ENCODE results near the gene CAGE1.

CAGE1 gene

DNA sequence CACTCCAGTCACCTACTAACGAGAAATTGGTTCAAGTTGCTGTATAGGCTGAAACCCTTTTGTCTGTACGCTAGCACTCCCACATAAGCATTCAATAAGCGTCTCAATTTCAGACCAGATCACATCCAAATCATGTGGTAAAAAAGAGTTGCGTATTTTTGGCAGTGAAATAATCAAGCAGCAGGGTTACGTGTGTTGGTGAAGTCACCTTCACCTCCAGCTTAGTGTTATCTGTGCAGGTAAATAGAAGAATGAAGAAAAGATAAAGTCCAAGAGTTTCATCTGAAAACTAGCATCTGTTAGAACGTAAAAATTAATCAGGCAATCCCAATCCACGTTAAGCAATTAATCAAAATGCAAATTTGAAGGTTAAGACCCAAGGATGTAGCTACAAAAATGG lies 87.8 kb downstream of the CAGE1 start:
- DNase-seq = no peak

- DNase-seq = no peak
Observed at GRCh38 chr6:7300926-7301325, 88.6 kb downstream of the CAGE1 start.

- DNase-seq = no peak
Observed at GRCh38 chr6:7298113-7298512, 91.4 kb downstream of the CAGE1 start.

GRCh38 chr6:7296602-7297001 lies 92.9 kb downstream of the CAGE1 start:
- no peak for DNase-seq

GRCh38 chr6:7295916-7296315 lies 93.6 kb downstream of the CAGE1 start:
- DNase-seq = no peak

- no peak for DNase-seq
Observed at GRCh38 chr6:7292596-7293255, 96.8 kb downstream of the CAGE1 start.

DNA sequence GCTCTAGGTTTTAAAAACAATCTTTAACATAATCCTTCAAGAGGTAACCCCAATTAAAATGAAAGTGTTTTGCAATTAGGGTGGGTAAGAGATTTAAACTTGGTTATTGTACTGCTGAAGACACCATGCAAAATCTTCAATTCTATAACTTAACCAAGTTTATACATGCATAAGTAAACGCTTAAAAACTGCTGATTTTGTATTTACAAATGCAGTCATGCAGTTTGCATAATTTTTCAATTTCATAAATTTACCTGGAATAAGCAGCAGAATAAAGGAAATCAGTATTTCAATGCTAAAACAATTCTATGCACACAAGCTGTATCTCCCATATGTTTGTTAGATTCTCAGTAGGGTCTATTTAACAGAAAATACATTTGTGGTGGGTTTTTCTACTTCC lies 99.5 kb downstream of the CAGE1 start:
- no peak for DNase-seq

DNA sequence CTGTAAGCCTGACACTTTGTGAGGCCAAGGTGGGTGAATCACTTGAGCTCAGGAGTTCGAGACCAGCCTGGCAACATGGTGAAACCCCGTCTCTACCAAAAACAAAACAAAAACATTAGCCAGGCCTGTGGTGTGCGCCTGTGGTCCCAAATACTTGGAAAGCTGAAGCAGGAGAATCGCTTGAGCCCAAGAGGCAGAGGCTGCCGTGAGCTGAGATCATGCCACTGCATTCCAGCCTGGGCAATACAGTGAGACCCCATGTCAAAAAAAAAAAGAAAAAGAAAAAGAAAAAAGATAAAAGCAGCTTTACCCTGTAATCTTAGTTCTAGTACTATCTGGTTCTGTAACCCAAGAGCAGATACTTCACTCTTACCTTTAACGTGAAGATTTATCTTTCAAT lies 104.1 kb downstream of the CAGE1 start:
- no peak for DNase-seq

DNA sequence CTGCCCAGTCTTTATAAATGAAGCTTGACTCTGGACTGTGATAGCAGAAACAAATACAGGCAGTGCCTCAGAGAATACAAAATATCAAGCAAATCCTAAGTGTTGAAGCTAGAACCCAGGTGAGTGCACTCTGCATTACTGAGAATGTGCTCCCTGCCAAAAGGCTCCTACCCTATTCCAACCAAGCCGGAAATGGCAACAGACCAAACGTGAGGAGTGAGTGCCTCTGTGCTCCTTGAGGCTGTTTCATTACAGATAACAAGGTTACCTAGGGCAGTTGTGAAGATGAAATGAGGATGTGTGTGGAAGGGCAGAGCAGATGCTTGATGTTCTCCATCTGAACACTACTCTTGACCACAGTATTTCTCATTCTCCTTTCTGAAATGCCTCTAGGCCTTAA lies 105.9 kb downstream of the CAGE1 start:
- DNase-seq = no peak

- DNase-seq = no peak
Observed at GRCh38 chr6:7282097-7282906, 107.2 kb downstream of the CAGE1 start.

All from stimulated activated CD4-positive, alpha-beta T cell treated with anti-CD3 and anti-CD28 coated beads, Interleukin-12 subunit alpha, Interleukin-12 subunit beta, amount 100 ng/mL, for 4 hours (primary cell).